NCI-H524 treated with DMSO at 0.1 percent for 48 hours (cell line): Measurements from ENCODE around the gene TBC1D21.

ENCODE experiments used
- DNase-seq: peaks from one replicate; lab custom pipeline; 2025; lab: John Stamatoyannopoulos, UW

TBC1D21 gene

GRCh38 chr15:73862276-73862675, 11.1 kb upstream of the TBC1D21 start:
- no peak for DNase-seq

- DNase-seq = no peak
Observed at GRCh38 chr15:73865379-73865778, 8.0 kb upstream of the TBC1D21 start.

GRCh38 chr15:73865904-73866303, 7.5 kb upstream of the TBC1D21 start:
- no peak for DNase-seq

GRCh38 chr15:73866481-73866880, 6.9 kb upstream of the TBC1D21 start:
- DNase-seq = no peak

GRCh38 chr15:73866881-73867410, 6.4 kb upstream of the TBC1D21 start:
- DNase-seq = no peak

- DNase-seq = no peak
Observed at GRCh38 chr15:73867426-73867825, 5.9 kb upstream of the TBC1D21 start.

- DNase-seq = no peak
Observed at GRCh38 chr15:73867956-73868355, 5.4 kb upstream of the TBC1D21 start.

- no peak for DNase-seq
Observed at GRCh38 chr15:73869216-73869995, 4.0 kb upstream of the TBC1D21 start.

- DNase-seq = no peak
Observed at GRCh38 chr15:73870700-73871408, 2.5 kb upstream of the TBC1D21 start.

GRCh38 chr15:73872346-73872745, 1.0 kb upstream of the TBC1D21 start:
- no peak for DNase-seq

GRCh38 chr15:73873889-73874511, 636 bp downstream of the TBC1D21 start:
- peak; percentile 8 for DNase-seq

GRCh38 chr15:73879426-73879825, 6.1 kb downstream of the TBC1D21 start:
- no peak for DNase-seq

GRCh38 chr15:73881579-73882320, 8.4 kb downstream of the TBC1D21 start:
- DNase-seq = no peak

- DNase-seq = no peak
Observed at GRCh38 chr15:73882761-73883419, 9.5 kb downstream of the TBC1D21 start.

GRCh38 chr15:73884159-73884558, 10.8 kb downstream of the TBC1D21 start:
- no peak for DNase-seq

GRCh38 chr15:73885954-73886700, 12.8 kb downstream of the TBC1D21 start:
- DNase-seq = no peak

- DNase-seq = no peak
Observed at GRCh38 chr15:73886717-73887345, 13.5 kb downstream of the TBC1D21 start.

GRCh38 chr15:73887481-73887880, 14.1 kb downstream of the TBC1D21 start:
- DNase-seq = no peak

- no peak for DNase-seq
Observed at GRCh38 chr15:73888224-73889041, 15.1 kb downstream of the TBC1D21 start.
